Neutrophil (primary cell): ENCODE measurements around the gene WDR27.

Experiments used
- H3K27ac ChIP-seq: fragments of 200-600 bp; sonication (generic); 2 replicates; pipeline ENCODE4 v1.5.1; 2016; ENCODE audit warnings: mild to moderate bottlenecking, moderate library complexity
- H3K27me3 ChIP-seq: fragments of 200-600 bp; sonication (generic); 2 replicates; pipeline ENCODE4 v1.6.0; 2016; ENCODE audit warnings: mild to moderate bottlenecking
- H3K36me3 ChIP-seq: fragments of 200-600 bp; sonication (generic); 2 replicates; pipeline ENCODE4 v1.5.1; 2017
- H3K4me1 ChIP-seq, 2 experiments: fragments of 200-600 bp in 1 of 2; sonication (generic) in 1 of 2; 1 replicate in 1 of 2; 2 replicates in 1 of 2; pipeline versions ENCODE4 v1.5.1 to v1.6.1; 2013 to 2016; ENCODE audit warnings: low read depth in 1 of 2, low read length in 1 of 2, mild to moderate bottlenecking in 1 of 2, moderate library complexity in 1 of 2; ENCODE audit not compliant: control insufficient read depth in 1 of 2, insufficient read depth in 1 of 2
- H3K4me3 ChIP-seq, 2 experiments: fragments of 200-600 bp in 1 of 2; sonication (generic) in 1 of 2; 1 replicate in 1 of 2; 2 replicates in 1 of 2; pipeline ENCODE4 v1.5.1; 2013 to 2016; ENCODE audit warnings: low read depth in 1 of 2, low read length in 1 of 2, mild to moderate bottlenecking in 1 of 2, moderate library complexity in 1 of 2
- H3K9me3 ChIP-seq: fragments of 200-600 bp; sonication (generic); 2 replicates; pipeline ENCODE4 v1.5.1; 2016
- CTCF ChIP-seq: fragments of 200-600 bp; sonication (generic); IDR thresholded peaks from 2 replicates; pipeline ENCODE4 v1.5.1; 2016; ENCODE audit warnings: antibody characterized with exemption

The WDR27 gene

GRCh38 chr6:169451065-169451838, 250.6 kb downstream of the WDR27 start:
- TF ChIP-seq CTCF = no peak
- Histone ChIP-seq H3K4me3 (no peak overlapping the region), H3K4me1 (no peaks in the 10 kb centered on the region), H3K9me3 (no peaks in the 10 kb centered on the region), H3K27ac (no peak overlapping the region), H3K27me3 (no peaks in the 10 kb centered on the region), H3K36me3 (no peaks in the 10 kb centered on the region)

GRCh38 chr6:169450097-169450496, 251.7 kb downstream of the WDR27 start:
- Histone ChIP-seq H3K27ac (no peak overlapping the region), H3K4me1 (no peaks in the 10 kb centered on the region), H3K27me3 (no peaks in the 10 kb centered on the region), H3K36me3 (no peaks in the 10 kb centered on the region), H3K9me3 (no peaks in the 10 kb centered on the region), H3K4me3 (no peak overlapping the region)
- TF ChIP-seq CTCF = no peak

- no peaks in the 10 kb centered on the region for H3K4me1 ChIP-seq
- no peaks in the 10 kb centered on the region for H3K27me3 ChIP-seq
- no peaks in the 10 kb centered on the region for H3K9me3 ChIP-seq
- H3K27ac ChIP-seq = no peak overlapping the region
- no peak overlapping the region for H3K4me3 ChIP-seq
- no peak for TF ChIP-seq CTCF
- H3K36me3 ChIP-seq = no peaks in the 10 kb centered on the region
Observed at GRCh38 chr6:169449221-169449620, 252.6 kb downstream of the WDR27 start.

GRCh38 chr6:169445661-169446581, 255.9 kb downstream of the WDR27 start:
- Histone ChIP-seq H3K27ac (no peak overlapping the region), H3K4me1 (no peaks in the 10 kb centered on the region), H3K9me3 (no peaks in the 10 kb centered on the region), H3K27me3 (no peaks in the 10 kb centered on the region), H3K36me3 (no peaks in the 10 kb centered on the region), H3K4me3 (no peak overlapping the region)
- no peak for TF ChIP-seq CTCF

GRCh38 chr6:169445227-169445626, 256.6 kb downstream of the WDR27 start:
- Histone ChIP-seq H3K36me3 (no peaks in the 10 kb centered on the region), H3K27me3 (no peaks in the 10 kb centered on the region), H3K27ac (no peak overlapping the region), H3K4me1 (no peaks in the 10 kb centered on the region), H3K9me3 (no peaks in the 10 kb centered on the region), H3K4me3 (no peak overlapping the region)
- no peak for TF ChIP-seq CTCF
